HUES48 (cell line): ENCODE measurements around the gene SLC17A2.
A peak's percentile ranks its signal among the peaks of the same experiment; 100 is the strongest.

Experiments
- H3K27ac ChIP-seq: one replicate; pipeline ENCODE4 v1.7.0; 2013; ENCODE audit warnings: low read depth, low read length, inconsistent platforms
- H3K27me3 ChIP-seq: 2 replicates; pipeline ENCODE4 v1.6.1; 2013; ENCODE audit warnings: mild to moderate bottlenecking, low read length; ENCODE audit not compliant: control insufficient read depth, insufficient read depth
- H3K36me3 ChIP-seq: 2 replicates; pipeline ENCODE4 v1.6.1; 2013; ENCODE audit warnings: low read length; ENCODE audit not compliant: control insufficient read depth, insufficient read depth
- H3K4me1 ChIP-seq: 2 replicates; pipeline ENCODE4 v1.6.1; 2013; ENCODE audit warnings: mild to moderate bottlenecking, low read length; ENCODE audit not compliant: control insufficient read depth, insufficient read depth
- H3K4me3 ChIP-seq: 2 replicates; pipeline ENCODE4 v1.5.1; 2013; ENCODE audit warnings: mild to moderate bottlenecking, low read depth, low read length
- H3K9ac ChIP-seq: 2 replicates; pipeline ENCODE4 v1.6.1; 2013; ENCODE audit warnings: mild to moderate bottlenecking, low read depth, low read length, moderate library complexity
- H3K9me3 ChIP-seq: 2 replicates; pipeline ENCODE4 v1.6.1; 2013; ENCODE audit warnings: low read length; ENCODE audit not compliant: control insufficient read depth, insufficient read depth

The SLC17A2 gene

DNA sequence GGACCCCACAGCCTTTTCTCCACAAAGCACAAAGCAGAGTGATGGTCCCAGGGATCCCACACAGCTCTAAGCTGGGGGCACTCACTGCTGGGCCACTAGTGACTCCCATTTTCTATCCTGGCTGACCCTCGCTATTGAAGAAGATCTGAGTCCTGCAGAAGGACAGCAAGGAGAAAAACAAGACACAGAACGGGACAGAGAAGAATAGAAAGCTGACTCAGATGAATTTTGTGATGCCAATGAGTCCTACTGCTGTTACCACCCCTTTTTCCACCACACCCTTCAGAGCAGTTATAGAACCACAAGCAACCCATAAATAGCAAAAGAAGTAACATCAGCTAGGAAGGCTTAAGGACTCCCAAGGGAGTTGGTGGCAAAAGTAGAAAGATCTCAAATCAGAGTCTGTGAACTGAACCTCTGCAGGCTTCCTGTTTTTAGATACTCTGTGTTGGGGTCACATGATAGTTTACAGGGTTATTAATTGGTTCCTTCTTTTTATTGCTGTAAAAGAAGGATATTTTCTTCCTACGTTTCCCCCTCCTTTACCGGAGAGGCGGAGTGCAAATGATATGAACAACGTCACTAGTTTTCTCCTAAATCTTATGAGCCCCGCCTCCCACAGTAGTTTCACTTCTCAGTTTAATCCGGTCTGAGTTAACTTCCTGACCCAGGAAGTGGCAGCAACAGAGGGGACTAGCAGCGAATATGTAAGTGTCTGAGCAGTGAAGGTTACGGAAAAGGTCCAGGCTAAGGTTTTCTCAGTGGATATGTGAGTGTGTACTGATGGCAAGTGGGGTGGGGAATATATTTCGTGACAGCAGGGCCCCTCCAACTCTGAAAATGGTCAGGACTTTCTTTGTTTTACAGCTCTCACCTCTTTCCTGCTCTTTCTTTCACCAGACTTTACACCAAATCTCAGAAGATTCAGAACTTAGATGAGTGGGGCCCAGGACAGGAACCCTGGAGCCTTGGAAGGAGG, 31.9 kb upstream of the SLC17A2 start, which contains the start of gene TRIM38:
TSS of gene TRIM38 (plus strand) at position 654 of the 979 bp plus-strand sequence. CDS start 3,721 bp downstream, outside the sequence.
- H3K9ac ChIP-seq: no peak within 1 kb of the TSS; the same call in 1 of the 2 replicates
- peaks cover 40% of the 10 kb centered on the region for H3K4me1 ChIP-seq
- peak within 1 kb of the TSS; percentile 48 for H3K27ac ChIP-seq

DNA sequence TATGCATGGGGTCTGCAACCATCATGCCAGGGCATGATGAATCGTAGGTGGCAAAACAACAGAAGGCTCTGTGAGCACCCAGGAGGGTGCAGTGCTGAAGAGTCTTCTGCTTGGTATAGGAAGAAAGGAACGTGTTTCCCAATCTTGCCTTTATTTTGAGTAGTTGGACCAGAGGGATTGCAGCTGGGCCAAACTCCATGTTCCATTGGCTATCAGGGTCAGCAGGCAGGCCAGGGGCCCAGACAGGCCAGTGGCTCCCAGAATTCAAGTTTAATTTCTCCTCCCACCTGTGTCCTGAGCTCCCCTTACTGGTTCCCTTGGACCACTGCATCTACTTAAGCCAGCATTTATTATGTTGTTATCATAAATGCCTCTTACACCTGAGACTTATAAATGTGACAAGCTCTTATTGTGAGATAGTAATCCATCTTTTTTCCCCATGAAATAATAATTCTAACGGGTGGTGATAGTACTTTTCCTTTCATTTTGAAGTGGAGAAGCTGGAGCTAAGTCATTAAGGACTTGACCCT, 31.2 kb upstream of the SLC17A2 start:
- Histone ChIP-seq H3K9ac (no peak overlapping the region), H3K27ac (no peak overlapping the region), H3K27me3 (no peaks in the 10 kb centered on the region), H3K4me1 (peaks cover 36% of the 10 kb centered on the region), H3K4me3 (no peak overlapping the region), H3K9me3 (peaks cover 11% of the 10 kb centered on the region), H3K36me3 (peaks cover 3% of the 10 kb centered on the region)

More for the DNA sequence above, 31.9 kb upstream of the SLC17A2 start, which contains the start of gene TRIM38:
- Histone ChIP-seq H3K36me3 (peaks cover 7% of the 10 kb centered on the region), H3K9me3 (peaks cover 11% of the 10 kb centered on the region), H3K4me3 (peak within 1 kb of the TSS; percentile 48), H3K27me3 (no peaks in the 10 kb centered on the region)

DNA sequence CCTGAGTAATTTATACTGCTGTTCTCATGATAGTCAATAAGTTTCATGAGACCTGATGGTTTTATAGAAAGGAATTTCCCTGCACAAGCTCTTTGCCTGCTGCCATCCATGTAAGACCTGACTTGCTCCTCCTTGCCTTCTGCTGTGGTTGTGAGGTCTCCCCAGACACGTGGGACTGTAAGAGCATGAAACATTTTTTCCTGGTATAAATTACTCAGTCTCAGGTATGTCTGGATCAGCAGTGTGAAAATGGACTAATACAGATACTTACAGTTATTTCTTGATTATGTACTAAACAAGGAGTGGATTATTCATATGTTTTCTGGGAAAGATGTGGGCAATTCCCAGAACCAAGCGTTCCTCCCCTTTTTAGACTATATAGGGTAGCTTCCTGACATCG, 30.2 kb upstream of the SLC17A2 start:
- no peak overlapping the region for H3K27ac ChIP-seq
- peaks cover 26% of the 10 kb centered on the region for H3K4me1 ChIP-seq

GRCh38 chr6:25959890-25960536, 29.5 kb upstream of the SLC17A2 start:
- no peak overlapping the region for H3K4me3 ChIP-seq
- H3K27ac ChIP-seq: no peak overlapping the region
- no peaks in the 10 kb centered on the region for H3K36me3 ChIP-seq
- no peak overlapping the region for H3K9ac ChIP-seq
- H3K27me3 ChIP-seq: no peaks in the 10 kb centered on the region
- H3K9me3 ChIP-seq: peaks cover 11% of the 10 kb centered on the region
- H3K4me1 ChIP-seq: peaks cover 24% of the 10 kb centered on the region

More for the DNA sequence above, 30.2 kb upstream of the SLC17A2 start:
- H3K36me3 ChIP-seq: no peaks in the 10 kb centered on the region
- peaks cover 11% of the 10 kb centered on the region for H3K9me3 ChIP-seq
- no peaks in the 10 kb centered on the region for H3K27me3 ChIP-seq
- no peak overlapping the region for H3K4me3 ChIP-seq
- no peak overlapping the region for H3K9ac ChIP-seq

DNA sequence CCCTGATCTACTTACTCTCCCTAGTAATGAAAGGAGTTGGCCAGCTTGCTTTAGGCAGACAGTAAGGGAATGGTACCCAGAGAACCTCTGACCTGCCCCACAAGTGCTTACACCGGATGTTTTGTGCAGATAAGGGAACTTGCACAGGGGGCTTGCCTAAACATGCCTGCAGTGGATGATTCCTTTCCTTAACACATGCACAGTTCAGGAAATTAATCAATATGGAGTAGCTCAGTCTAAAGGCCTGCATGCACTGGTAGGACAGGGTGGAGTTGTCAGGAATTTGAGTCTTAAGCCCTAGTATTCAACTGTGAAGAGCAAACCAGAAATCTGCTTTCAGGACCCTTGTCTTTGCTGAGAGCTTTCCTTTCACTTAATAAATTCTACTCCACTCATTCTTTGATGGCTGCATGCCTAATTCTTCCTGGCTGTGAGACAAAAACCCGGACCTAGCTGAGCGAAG, 28.2 kb upstream of the SLC17A2 start:
- peaks cover 11% of the 10 kb centered on the region for H3K9me3 ChIP-seq
- H3K4me1 ChIP-seq: peaks cover 13% of the 10 kb centered on the region
- no peaks in the 10 kb centered on the region for H3K36me3 ChIP-seq
- H3K4me3 ChIP-seq: no peak overlapping the region
- H3K9ac ChIP-seq: no peak overlapping the region
- no peaks in the 10 kb centered on the region for H3K27me3 ChIP-seq
- H3K27ac ChIP-seq: no peak overlapping the region

DNA sequence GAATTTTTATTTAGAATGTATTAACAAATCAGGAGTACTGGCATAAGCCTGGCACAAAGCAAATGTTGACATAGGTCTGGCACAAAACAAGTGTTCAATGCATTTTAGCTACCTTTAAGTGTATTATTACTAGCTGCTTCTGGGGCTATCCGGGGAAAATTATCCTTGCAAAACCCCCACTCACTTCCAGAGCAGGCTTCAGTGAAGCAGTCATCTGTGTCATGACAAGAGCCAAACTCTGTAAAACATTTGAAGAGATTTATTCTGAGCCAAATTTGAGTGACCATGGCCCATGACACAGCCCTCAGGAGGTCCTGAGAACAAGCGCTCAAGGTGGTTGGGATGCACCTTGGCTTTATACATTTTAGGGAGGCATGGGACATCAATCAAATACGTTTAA, 25.7 kb upstream of the SLC17A2 start:
- peaks cover 11% of the 10 kb centered on the region for H3K9me3 ChIP-seq
- no peaks in the 10 kb centered on the region for H3K36me3 ChIP-seq

DNA sequence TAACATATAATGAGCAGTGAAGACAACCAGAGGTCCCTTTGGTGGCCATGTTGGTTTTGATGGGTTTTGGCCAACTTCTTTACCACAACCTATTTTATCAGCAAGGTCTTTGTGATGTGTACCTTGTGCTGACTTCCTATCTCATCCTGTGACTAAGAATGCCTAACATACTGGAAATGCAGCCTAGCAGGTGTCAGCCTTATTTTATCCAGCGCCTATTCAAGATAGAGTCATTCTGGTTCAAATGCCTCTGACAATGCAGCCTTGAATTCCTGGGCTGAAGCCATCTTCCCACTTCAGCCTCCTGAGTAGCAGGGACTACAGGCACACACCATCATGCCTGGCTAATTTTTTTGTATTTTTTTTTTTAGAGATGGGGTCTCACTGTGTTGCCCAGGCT, 24.3 kb upstream of the SLC17A2 start:
- Histone ChIP-seq H3K27me3 (no peaks in the 10 kb centered on the region), H3K9me3 (peaks cover 11% of the 10 kb centered on the region), H3K9ac (no peak overlapping the region), H3K36me3 (no peaks in the 10 kb centered on the region), H3K27ac (no peak overlapping the region), H3K4me3 (no peak overlapping the region), H3K4me1 (no peaks in the 10 kb centered on the region)

More for the DNA sequence above, 25.7 kb upstream of the SLC17A2 start:
- H3K4me3 ChIP-seq: no peak overlapping the region
- no peaks in the 10 kb centered on the region for H3K27me3 ChIP-seq
- H3K4me1 ChIP-seq: no peaks in the 10 kb centered on the region
- H3K9ac ChIP-seq: no peak overlapping the region
- H3K27ac ChIP-seq: no peak overlapping the region

- peaks cover 10% of the 10 kb centered on the region for H3K9me3 ChIP-seq
- H3K9ac ChIP-seq: no peak overlapping the region
- no peak overlapping the region for H3K4me3 ChIP-seq
- H3K27ac ChIP-seq: no peak overlapping the region
- no peaks in the 10 kb centered on the region for H3K27me3 ChIP-seq
- H3K36me3 ChIP-seq: no peaks in the 10 kb centered on the region
- H3K4me1 ChIP-seq: no peaks in the 10 kb centered on the region
Observed at GRCh38 chr6:25953733-25954132, 23.2 kb upstream of the SLC17A2 start.

GRCh38 chr6:25952535-25952934, 22.0 kb upstream of the SLC17A2 start:
- no peaks in the 10 kb centered on the region for H3K9me3 ChIP-seq
- no peaks in the 10 kb centered on the region for H3K4me1 ChIP-seq
- no peaks in the 10 kb centered on the region for H3K36me3 ChIP-seq
- H3K9ac ChIP-seq: no peak overlapping the region
- H3K27me3 ChIP-seq: no peaks in the 10 kb centered on the region
- no peak overlapping the region for H3K27ac ChIP-seq
- no peak overlapping the region for H3K4me3 ChIP-seq

GRCh38 chr6:25951296-25952032, 21.0 kb upstream of the SLC17A2 start:
- no peak overlapping the region for H3K27ac ChIP-seq
- H3K27me3 ChIP-seq: no peaks in the 10 kb centered on the region
- no peak overlapping the region for H3K4me3 ChIP-seq

More at GRCh38 chr6:25951296-25952032, 21.0 kb upstream of the SLC17A2 start:
- H3K36me3 ChIP-seq: no peaks in the 10 kb centered on the region
- no peaks in the 10 kb centered on the region for H3K4me1 ChIP-seq
- no peaks in the 10 kb centered on the region for H3K9me3 ChIP-seq
- H3K9ac ChIP-seq: no peak overlapping the region
